CD8-positive, alpha-beta memory T cell (primary cell): ENCODE data around the gene COPS8. TPM values are rescaled to one million over a fixed set of nuclear protein-coding genes. Genes with fewer than 3 reads are reported as not detected.

Source experiments
- CTCF ChIA-PET: fragments of 350-600 bp; sonication (Branson Sonifier 250); formaldehyde crosslinking; loops from one replicate; lab custom pipeline; 2021; ENCODE audit warnings: antibody characterized with exemption; lab: Charles Lee
- POLR2A ChIA-PET: fragments of 350-600 bp; sonication (Branson Sonifier 250); formaldehyde crosslinking; loops from one replicate; lab custom pipeline; 2021; ENCODE audit warnings: antibody characterized with exemption; lab: Charles Lee
- DNase-seq, 5 donors: peaks; one replicate each; pipeline versions ENCODE4 v3.0.0 to v3.0.0-alpha.2; 2020 to 2022; ENCODE audit warnings: mixed read lengths in 1 of 5
- H3K27ac ChIP-seq: one replicate; pipeline ENCODE4 v1.7.0; 2013; ENCODE audit warnings: low read depth, mild to moderate bottlenecking, low read length, moderate library complexity
- H3K27me3 ChIP-seq: 2 replicates; pipeline ENCODE4 v1.7.0; 2013; ENCODE audit warnings: low read length, mild to moderate bottlenecking; ENCODE audit not compliant: insufficient read depth, poor library complexity, severe bottlenecking
- H3K36me3 ChIP-seq: 2 replicates; pipeline ENCODE4 v1.7.0; 2013; ENCODE audit warnings: mild to moderate bottlenecking, low read length, moderate library complexity; ENCODE audit not compliant: insufficient read depth
- H3K4me1 ChIP-seq: 2 replicates; pipeline ENCODE4 v1.7.0; 2013; ENCODE audit warnings: mild to moderate bottlenecking, low read length, moderate library complexity; ENCODE audit not compliant: insufficient read depth
- H3K4me3 ChIP-seq: 2 replicates; pipeline ENCODE4 v1.7.0; 2013; ENCODE audit warnings: mild to moderate bottlenecking, low read length
- H3K9me3 ChIP-seq: 2 replicates; pipeline ENCODE4 v1.7.0; 2013; ENCODE audit warnings: mild to moderate bottlenecking, low read length
- H3K27ac Mint-ChIP-seq, 8 donors: one replicate each; pipeline ENCODE4 v1.8.0; 2020 to 2021; ENCODE audit warnings: mixed read lengths in 8 of 8, mild to moderate bottlenecking in 6 of 8, inconsistent platforms in 3 of 8, moderate library complexity in 3 of 8
- H3K27me3 Mint-ChIP-seq, 2 donors: one replicate each; pipeline ENCODE4 v1.8.0; 2020 to 2021; ENCODE audit warnings: mixed read lengths in 2 of 2, mild to moderate bottlenecking in 1 of 2, moderate library complexity in 1 of 2
- H3K36me3 Mint-ChIP-seq, 3 donors: one replicate each; pipeline ENCODE4 v1.8.0; 2020 to 2021; ENCODE audit warnings: mixed read lengths in 3 of 3, inconsistent platforms in 1 of 3, mild to moderate bottlenecking in 1 of 3
- H3K4me1 Mint-ChIP-seq, 3 donors: one replicate each; pipeline ENCODE4 v1.8.0; 2020 to 2021; ENCODE audit warnings: mixed read lengths in 3 of 3, inconsistent platforms in 1 of 3, mild to moderate bottlenecking in 1 of 3
- H3K4me3 Mint-ChIP-seq, 7 donors: one replicate each; pipeline ENCODE4 v1.8.0; 2020 to 2021; ENCODE audit warnings: mixed read lengths in 7 of 7, mild to moderate bottlenecking in 6 of 7, moderate library complexity in 4 of 7, inconsistent platforms in 2 of 7
- H3K9me3 Mint-ChIP-seq, 5 donors: one replicate each; pipeline ENCODE4 v1.8.0; 2020 to 2022; ENCODE audit warnings: mixed read lengths in 5 of 5, mild to moderate bottlenecking in 3 of 5, moderate library complexity in 2 of 5, inconsistent platforms in 1 of 5
- polyA plus RNA-seq: library from polyadenylated mRNA; unstranded; fragments of 300-500 nt; fragmentation: Illumina TruSeq; gene quantifications from one replicate; pipeline ENCODE4 v1.2.3, GENCODE V29; 2021
- total RNA-seq, 2 experiments: library from RNA; stranded (reverse); gene quantifications; one replicate each; pipeline ENCODE4 v1.2.3, GENCODE V29; 2021

The COPS8 gene
- 10 to 100 TPM; 75.4 to 77.2 TPM for total RNA-seq
- 67.4 TPM for polyA plus RNA-seq

- Histone ChIP-seq H3K4me1 (peaks cover 19% of the 10 kb centered on the region), H3K9me3 (no peaks in the 10 kb centered on the region), H3K27me3 (no peaks in the 10 kb centered on the region), H3K4me3 (peak within 1 kb of the TSS; percentile 92), H3K27ac (peak within 1 kb of the TSS; percentile 92), H3K36me3 (peaks cover 4% of the 10 kb centered on the region)
- Mint-ChIP-seq H3K9me3 (no peaks in the 10 kb centered on the region), H3K27me3 (no peaks in the 10 kb centered on the region), H3K36me3 (peaks cover 0 to 32% (median 4%) of the 10 kb centered on the region in 3 donors), H3K4me3 (peak within 1 kb of the TSS; percentile 98 to 100 (median 99)), H3K27ac (peak within 1 kb of the TSS; percentile 98 to 100 (median 100)), H3K4me1 (peaks cover 29 to 52% (median 35%) of the 10 kb centered on the region in 3 donors)
- CTCF ChIA-PET = interaction anchor here (1.1 to 2.2 kb wide), 4 partner anchors 9 to 515 kb away, joined by 4 to 9 read pairs (median 6); partner anchors contain the start of gene ACKR3
- DNase-seq = peak; percentile 82 to 92 (median 88)
- POLR2A ChIA-PET = interaction anchor here (0.5 to 1.3 kb wide), 4 partner anchors 428 to 531 kb away, joined by 3 to 4 read pairs (median 3); no protein-coding TSS in a partner anchor
Measured at GRCh38 chr2:237085248-237086221, at the start of gene COPS8. TSS of gene COPS8 (plus strand) at chr2:237085889. CDS start at chr2:237085965, 76 bp downstream.

- Mint-ChIP-seq H3K27ac (no peak overlapping the region), H3K36me3 (no peaks in the 10 kb centered on the region), H3K9me3 (no peaks in the 10 kb centered on the region), H3K4me3 (no peak overlapping the region), H3K4me1 (no peaks in the 10 kb centered on the region), H3K27me3 (peaks cover 1 to 25% of the 10 kb centered on the region in 2 donors)
- POLR2A ChIA-PET = no interaction called here
- Histone ChIP-seq H3K4me1 (no peaks in the 10 kb centered on the region), H3K9me3 (no peaks in the 10 kb centered on the region), H3K27ac (no peak overlapping the region), H3K36me3 (no peaks in the 10 kb centered on the region), H3K27me3 (no peaks in the 10 kb centered on the region), H3K4me3 (no peak overlapping the region)
- CTCF ChIA-PET = no interaction called here
- DNase-seq = no peak
Measured at GRCh38 chr2:237039301-237040031, 46.2 kb upstream of the COPS8 start.

- CTCF ChIA-PET = no interaction called here
- no peak overlapping the region for H3K4me3 ChIP-seq
- H3K4me3 Mint-ChIP-seq = no peak overlapping the region
Measured at GRCh38 chr2:237041231-237041630, 44.5 kb upstream of the COPS8 start.

GRCh38 chr2:237042101-237042500, 43.6 kb upstream of the COPS8 start:
- H3K36me3 ChIP-seq = no peaks in the 10 kb centered on the region
- ChIA-PET CTCF (no interaction called here), POLR2A (no interaction called here)
- H3K4me1 Mint-ChIP-seq = no peaks in the 10 kb centered on the region
- H3K9me3 ChIP-seq = no peaks in the 10 kb centered on the region
- H3K27ac Mint-ChIP-seq = no peak overlapping the region
- no peak overlapping the region for H3K4me3 Mint-ChIP-seq
- H3K9me3 Mint-ChIP-seq = peaks cover 0 to 1% (median under 1%) of the 10 kb centered on the region in 5 donors
- no peak overlapping the region for H3K27ac ChIP-seq
- H3K27me3 Mint-ChIP-seq = peaks cover 1 to 27% of the 10 kb centered on the region in 2 donors
- DNase-seq = no peak
- H3K4me3 ChIP-seq = no peak overlapping the region
- no peaks in the 10 kb centered on the region for H3K4me1 ChIP-seq
- H3K27me3 ChIP-seq = no peaks in the 10 kb centered on the region
- H3K36me3 Mint-ChIP-seq = no peaks in the 10 kb centered on the region

More at GRCh38 chr2:237041231-237041630, 44.5 kb upstream of the COPS8 start:
- POLR2A ChIA-PET = no interaction called here
- Histone ChIP-seq H3K27ac (no peak overlapping the region), H3K9me3 (no peaks in the 10 kb centered on the region), H3K36me3 (no peaks in the 10 kb centered on the region), H3K27me3 (no peaks in the 10 kb centered on the region), H3K4me1 (no peaks in the 10 kb centered on the region)
- no peaks in the 10 kb centered on the region for H3K9me3 Mint-ChIP-seq
- H3K27me3 Mint-ChIP-seq = peaks cover 1 to 27% of the 10 kb centered on the region in 2 donors
- H3K27ac Mint-ChIP-seq = no peak overlapping the region
- H3K36me3 Mint-ChIP-seq = no peaks in the 10 kb centered on the region
- no peak for DNase-seq
- H3K4me1 Mint-ChIP-seq = no peaks in the 10 kb centered on the region

GRCh38 chr2:237043866-237044265, 41.8 kb upstream of the COPS8 start:
- H3K27me3 ChIP-seq = no peaks in the 10 kb centered on the region
- Mint-ChIP-seq H3K27me3 (peaks cover 7 to 27% of the 10 kb centered on the region in 2 donors), H3K9me3 (peaks cover 9 to 15% (median 13%) of the 10 kb centered on the region in 5 donors), H3K4me1 (no peaks in the 10 kb centered on the region), H3K4me3 (no peak overlapping the region), H3K27ac (no peak overlapping the region), H3K36me3 (peaks cover 0 to 4% (median 0%) of the 10 kb centered on the region in 3 donors)
- H3K9me3 ChIP-seq = no peaks in the 10 kb centered on the region
- no peak overlapping the region for H3K4me3 ChIP-seq
- H3K27ac ChIP-seq = no peak overlapping the region
- no peaks in the 10 kb centered on the region for H3K4me1 ChIP-seq
- no peak for DNase-seq
- no peaks in the 10 kb centered on the region for H3K36me3 ChIP-seq
- ChIA-PET POLR2A (no interaction called here), CTCF (no interaction called here)

- CTCF ChIA-PET = no interaction called here
Measured at GRCh38 chr2:237044281-237044680, 41.4 kb upstream of the COPS8 start.

GRCh38 chr2:237045449-237045848, 40.2 kb upstream of the COPS8 start:
- H3K4me3 Mint-ChIP-seq = no peak overlapping the region
- DNase-seq = no peak
- H3K9me3 Mint-ChIP-seq = peaks cover 15 to 25% (median 24%) of the 10 kb centered on the region in 5 donors
- POLR2A ChIA-PET = no interaction called here
- H3K36me3 Mint-ChIP-seq = peaks cover 0 to 4% (median 0%) of the 10 kb centered on the region in 3 donors
- H3K27ac ChIP-seq = no peak overlapping the region
- H3K9me3 ChIP-seq = no peaks in the 10 kb centered on the region
- no peaks in the 10 kb centered on the region for H3K36me3 ChIP-seq
- H3K4me1 ChIP-seq = no peaks in the 10 kb centered on the region
- H3K27ac Mint-ChIP-seq = no peak overlapping the region
- no peaks in the 10 kb centered on the region for H3K27me3 ChIP-seq
- no peak overlapping the region for H3K4me3 ChIP-seq
- CTCF ChIA-PET = no interaction called here
- no peaks in the 10 kb centered on the region for H3K4me1 Mint-ChIP-seq
- H3K27me3 Mint-ChIP-seq = peaks cover 9 to 19% of the 10 kb centered on the region in 2 donors

More at GRCh38 chr2:237044281-237044680, 41.4 kb upstream of the COPS8 start:
- no peak overlapping the region for H3K27ac Mint-ChIP-seq
- DNase-seq = no peak
- Histone ChIP-seq H3K27ac (no peak overlapping the region), H3K4me3 (no peak overlapping the region), H3K4me1 (no peaks in the 10 kb centered on the region), H3K36me3 (no peaks in the 10 kb centered on the region), H3K9me3 (no peaks in the 10 kb centered on the region), H3K27me3 (no peaks in the 10 kb centered on the region)
- peaks cover 0 to 4% (median 0%) of the 10 kb centered on the region in 3 donors for H3K36me3 Mint-ChIP-seq
- peaks cover 12 to 19% (median 17%) of the 10 kb centered on the region in 5 donors for H3K9me3 Mint-ChIP-seq
- POLR2A ChIA-PET = no interaction called here
- H3K27me3 Mint-ChIP-seq = peaks cover 7 to 23% of the 10 kb centered on the region in 2 donors
- H3K4me3 Mint-ChIP-seq = no peak overlapping the region
- H3K4me1 Mint-ChIP-seq = no peaks in the 10 kb centered on the region
